ENCODE results near the gene STON2.

DNA sequence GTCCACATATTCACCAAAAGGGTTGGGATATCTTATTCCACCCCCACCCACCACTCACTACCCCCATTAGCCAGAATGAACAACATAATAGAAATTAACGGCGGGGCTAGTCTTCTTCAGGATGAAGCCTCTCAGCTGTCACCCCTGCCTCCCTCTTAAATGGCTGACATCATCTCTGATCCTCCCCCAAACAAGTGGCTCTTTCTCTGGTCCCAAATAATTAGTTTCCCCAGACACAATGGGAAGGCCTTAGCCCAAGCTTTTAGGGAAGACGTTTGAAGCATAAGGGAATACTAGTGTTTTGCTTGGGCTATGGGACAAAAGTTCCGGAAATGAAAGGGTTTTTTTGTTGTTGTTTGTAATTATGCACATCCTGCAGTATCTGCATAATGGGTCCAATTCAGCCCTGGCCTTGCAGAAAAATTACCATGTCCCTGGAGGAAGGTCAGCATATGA lies 13.8 kb downstream of the STON2 start:
- TF ChIP-seq, protein P1, sequence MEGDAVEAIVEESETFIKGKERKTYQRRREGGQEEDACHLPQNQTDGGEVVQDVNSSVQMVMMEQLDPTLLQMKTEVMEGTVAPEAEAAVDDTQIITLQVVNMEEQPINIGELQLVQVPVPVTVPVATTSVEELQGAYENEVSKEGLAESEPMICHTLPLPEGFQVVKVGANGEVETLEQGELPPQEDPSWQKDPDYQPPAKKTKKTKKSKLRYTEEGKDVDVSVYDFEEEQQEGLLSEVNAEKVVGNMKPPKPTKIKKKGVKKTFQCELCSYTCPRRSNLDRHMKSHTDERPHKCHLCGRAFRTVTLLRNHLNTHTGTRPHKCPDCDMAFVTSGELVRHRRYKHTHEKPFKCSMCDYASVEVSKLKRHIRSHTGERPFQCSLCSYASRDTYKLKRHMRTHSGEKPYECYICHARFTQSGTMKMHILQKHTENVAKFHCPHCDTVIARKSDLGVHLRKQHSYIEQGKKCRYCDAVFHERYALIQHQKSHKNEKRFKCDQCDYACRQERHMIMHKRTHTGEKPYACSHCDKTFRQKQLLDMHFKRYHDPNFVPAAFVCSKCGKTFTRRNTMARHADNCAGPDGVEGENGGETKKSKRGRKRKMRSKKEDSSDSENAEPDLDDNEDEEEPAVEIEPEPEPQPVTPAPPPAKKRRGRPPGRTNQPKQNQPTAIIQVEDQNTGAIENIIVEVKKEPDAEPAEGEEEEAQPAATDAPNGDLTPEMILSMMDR (IDR thresholded peaks at IDR 0.05) = no peak
- TF ChIP-seq RFX5 (IDR thresholded peaks at IDR 0.05) = no peak
- TF ChIP-seq CHD2 (IDR thresholded peaks at IDR 0.05; ENCODE audit: low read length, partially characterized antibody) = no peak
- no peak for TF ChIP-seq RNF2 (IDR thresholded peaks at IDR 0.05; ENCODE audit: borderline replicate concordance, low read depth)
- no peak for TF ChIP-seq EP300 (IDR thresholded peaks at IDR 0.05)

All from A549 (cell line).